Measurements from ENCODE around the gene SERPINB1. TPM values are rescaled to one million over a fixed set of nuclear protein-coding genes. Genes with fewer than 3 reads are reported as not detected.
"Not testable (repeated sequence)": the region's sequence is repeated elsewhere in the genome, so short reads cannot be mapped to it uniquely, and the experiment has no call there.

Gene SERPINB1
- total and polyA plus RNA-seq, 10 donors = 54.9 to 194 (median 98.0) TPM

DNA sequence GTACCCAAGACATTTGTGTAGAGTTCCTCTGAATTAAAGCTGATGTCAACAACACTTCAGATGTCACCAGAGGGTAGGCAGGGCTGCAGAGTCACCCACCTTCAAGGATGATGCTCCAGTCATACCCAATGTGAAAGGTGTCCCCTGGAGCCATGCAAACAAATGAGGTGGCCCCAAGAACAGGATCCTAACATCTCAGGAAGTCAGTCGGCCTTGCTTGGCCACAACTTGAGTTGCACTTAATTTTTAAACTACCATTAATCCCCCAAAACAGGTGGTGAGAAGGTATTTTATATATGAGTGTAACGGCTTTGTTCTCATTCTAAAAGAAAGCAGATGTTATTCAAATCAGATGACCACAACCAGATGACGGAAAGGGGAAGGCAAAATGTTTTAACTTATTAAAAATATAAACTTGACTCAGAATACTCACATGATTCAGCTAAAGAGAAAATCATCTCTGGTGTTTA lies 21.1 kb upstream of the SERPINB1 start:
- WGBS, 5 donors = 30 to 46% (median 33%) methylated on average over 3 of the region's 3 CpGs
- TF ChIP-seq POLR2A (IDR thresholded peaks at IDR 0.05) = no peak
- peak in 1 of 3 donors; percentile 29 for TF ChIP-seq POLR2AphosphoS5 (IDR thresholded peaks at IDR 0.05)
- no peak for DNase-seq
- intact Hi-C loops (cut with DNase I; ENCODE audit: low total_unique reads) = no loop called here
- Histone ChIP-seq H3K4me1 (peaks cover 29 to 90% (median 62%) of the 10 kb centered on the region in 6 donors), H3K27me3 (replicated peaks in 1 of 7) (no peaks in the 10 kb centered on the region), H3K4me3 (no peak overlapping the region), H3K27ac (peak overlapping the region; percentile 60 to 93 (median 75)), H3K9me3 (no peaks in the 10 kb centered on the region), H3K36me3 (no peaks in the 10 kb centered on the region)

DNA sequence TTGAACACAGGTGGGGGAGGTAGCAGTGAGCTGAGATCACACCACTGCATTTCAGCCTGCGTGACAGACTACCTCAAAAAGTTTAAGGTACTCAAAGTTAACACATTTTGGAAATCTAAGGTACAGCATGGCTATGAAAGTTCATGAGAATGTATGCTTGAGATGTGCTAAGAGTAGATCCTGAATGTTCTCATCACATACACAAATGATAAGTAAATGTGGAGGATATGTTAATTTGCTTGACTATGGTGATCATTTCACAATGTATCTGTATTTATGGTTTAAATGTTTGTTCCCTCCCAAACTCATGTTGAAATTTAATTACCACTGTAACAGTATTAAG lies 20.1 kb upstream of the SERPINB1 start:
- no peak overlapping the region for H3K4me3 ChIP-seq

DNA sequence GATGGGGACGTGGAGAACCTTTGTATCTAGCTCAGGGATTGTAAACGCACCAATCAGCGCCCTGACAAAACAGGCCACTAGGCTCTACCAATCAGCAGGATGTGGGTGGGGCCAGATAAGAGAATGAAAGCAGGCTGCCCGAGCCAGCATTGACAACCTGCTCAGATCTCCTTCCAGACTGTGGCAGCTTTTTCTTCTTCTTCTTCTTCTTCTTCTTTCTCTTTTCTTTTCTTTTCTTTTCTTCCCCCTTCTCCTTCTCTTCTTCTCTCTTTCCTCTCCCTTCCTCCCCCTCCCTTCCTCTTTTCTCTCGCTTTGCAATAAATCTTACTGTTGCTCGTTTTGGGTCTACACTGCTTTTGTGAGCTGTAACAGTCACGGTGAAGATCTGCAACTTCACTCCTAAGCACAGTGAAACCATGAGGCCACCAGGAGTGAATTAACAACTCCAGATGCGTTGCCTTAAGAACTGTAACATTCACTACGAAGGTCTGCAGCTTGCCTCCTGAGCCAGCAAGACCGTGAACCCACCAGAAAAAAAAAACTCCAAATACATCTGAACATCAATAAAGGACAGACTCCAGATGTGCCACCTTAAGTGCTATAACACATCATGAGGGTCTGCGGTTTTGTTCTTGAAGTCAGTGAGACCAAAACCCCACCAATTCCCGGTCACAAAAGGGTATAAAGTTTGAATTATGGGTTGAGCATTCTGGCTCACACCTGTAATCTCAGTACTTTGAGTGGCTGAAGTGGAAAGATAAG lies 19.6 kb upstream of the SERPINB1 start:
- 52 to 63% (median 58%) methylated on average over 9 to 12 of the region's 12 CpGs for WGBS, 5 donors
- Histone ChIP-seq H3K9me3 (no peaks in the 10 kb centered on the region), H3K27me3 (replicated peaks in 1 of 7) (no peaks in the 10 kb centered on the region), H3K4me3 (no peak overlapping the region), H3K27ac (peak overlapping the region in 7 of 8 donors; percentile 48 to 93 (median 77)), H3K4me1 (peaks cover 36 to 93% (median 72%) of the 10 kb centered on the region in 6 donors), H3K36me3 (no peaks in the 10 kb centered on the region)
- no peak for DNase-seq
- intact Hi-C loops (cut with DNase I; ENCODE audit: low total_unique reads) = no loop called here
- TF ChIP-seq POLR2A (IDR thresholded peaks at IDR 0.05) = no peak
- peak in 1 of 3 donors; percentile 47 for TF ChIP-seq POLR2AphosphoS5 (IDR thresholded peaks at IDR 0.05)

More for the DNA sequence above, 20.1 kb upstream of the SERPINB1 start:
- WGBS, 5 donors = 50 to 87% (median 73%) methylated on average over 1 of the region's 1 CpG
- Histone ChIP-seq H3K4me1 (peaks cover 38 to 93% (median 71%) of the 10 kb centered on the region in 6 donors), H3K36me3 (no peaks in the 10 kb centered on the region), H3K27me3 (replicated peaks in 1 of 7) (no peaks in the 10 kb centered on the region), H3K9me3 (no peaks in the 10 kb centered on the region), H3K27ac (peak overlapping the region; percentile 48 to 93 (median 75))
- intact Hi-C loops (cut with DNase I; ENCODE audit: low total_unique reads) = no loop called here
- no peak for TF ChIP-seq POLR2AphosphoS5 (IDR thresholded peaks at IDR 0.05)
- TF ChIP-seq, protein P1, sequence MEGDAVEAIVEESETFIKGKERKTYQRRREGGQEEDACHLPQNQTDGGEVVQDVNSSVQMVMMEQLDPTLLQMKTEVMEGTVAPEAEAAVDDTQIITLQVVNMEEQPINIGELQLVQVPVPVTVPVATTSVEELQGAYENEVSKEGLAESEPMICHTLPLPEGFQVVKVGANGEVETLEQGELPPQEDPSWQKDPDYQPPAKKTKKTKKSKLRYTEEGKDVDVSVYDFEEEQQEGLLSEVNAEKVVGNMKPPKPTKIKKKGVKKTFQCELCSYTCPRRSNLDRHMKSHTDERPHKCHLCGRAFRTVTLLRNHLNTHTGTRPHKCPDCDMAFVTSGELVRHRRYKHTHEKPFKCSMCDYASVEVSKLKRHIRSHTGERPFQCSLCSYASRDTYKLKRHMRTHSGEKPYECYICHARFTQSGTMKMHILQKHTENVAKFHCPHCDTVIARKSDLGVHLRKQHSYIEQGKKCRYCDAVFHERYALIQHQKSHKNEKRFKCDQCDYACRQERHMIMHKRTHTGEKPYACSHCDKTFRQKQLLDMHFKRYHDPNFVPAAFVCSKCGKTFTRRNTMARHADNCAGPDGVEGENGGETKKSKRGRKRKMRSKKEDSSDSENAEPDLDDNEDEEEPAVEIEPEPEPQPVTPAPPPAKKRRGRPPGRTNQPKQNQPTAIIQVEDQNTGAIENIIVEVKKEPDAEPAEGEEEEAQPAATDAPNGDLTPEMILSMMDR (IDR thresholded peaks at IDR 0.05 in 8 of 11, conservative IDR thresholded peaks at IDR 0.05 in 3 of 11) = no peak
- no peak for TF ChIP-seq POLR2A (IDR thresholded peaks at IDR 0.05)
- DNase-seq = no peak

DNA sequence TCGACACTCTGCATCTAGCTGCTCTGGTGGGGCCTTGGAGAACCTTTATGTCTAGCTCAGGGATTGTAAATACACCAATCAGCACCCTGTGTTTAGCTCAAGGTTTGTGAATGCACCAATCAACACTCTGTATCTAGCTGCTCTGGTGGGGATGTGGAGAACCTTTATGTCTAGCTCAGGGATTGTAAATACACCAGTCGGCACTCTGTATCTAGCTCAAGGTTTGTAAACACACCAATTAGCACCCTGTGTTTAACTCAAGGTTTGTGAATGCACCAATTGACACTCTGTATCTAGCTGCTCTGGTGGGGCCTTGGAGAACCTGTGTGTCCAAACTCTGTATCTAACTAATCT lies 19.0 kb upstream of the SERPINB1 start:
- DNase-seq; H3K36me3 ChIP-seq; H3K4me3 ChIP-seq; H3K9me3 ChIP-seq; intact Hi-C loops (cut with DNase I; ENCODE audit: low total_unique reads); H3K27me3 ChIP-seq (replicated peaks in 1 of 7): not testable (repeated sequence)
- WGBS, 5 donors = 88 to 100% (median 93%) methylated on average over 1 to 2 of the region's 2 CpGs
- Histone ChIP-seq H3K27ac (peak overlapping the region in 5 of 8 donors; percentile 69 to 93 (median 92)), H3K4me1 (peaks cover 33 to 93% (median 72%) of the 10 kb centered on the region in 6 donors)

DNA sequence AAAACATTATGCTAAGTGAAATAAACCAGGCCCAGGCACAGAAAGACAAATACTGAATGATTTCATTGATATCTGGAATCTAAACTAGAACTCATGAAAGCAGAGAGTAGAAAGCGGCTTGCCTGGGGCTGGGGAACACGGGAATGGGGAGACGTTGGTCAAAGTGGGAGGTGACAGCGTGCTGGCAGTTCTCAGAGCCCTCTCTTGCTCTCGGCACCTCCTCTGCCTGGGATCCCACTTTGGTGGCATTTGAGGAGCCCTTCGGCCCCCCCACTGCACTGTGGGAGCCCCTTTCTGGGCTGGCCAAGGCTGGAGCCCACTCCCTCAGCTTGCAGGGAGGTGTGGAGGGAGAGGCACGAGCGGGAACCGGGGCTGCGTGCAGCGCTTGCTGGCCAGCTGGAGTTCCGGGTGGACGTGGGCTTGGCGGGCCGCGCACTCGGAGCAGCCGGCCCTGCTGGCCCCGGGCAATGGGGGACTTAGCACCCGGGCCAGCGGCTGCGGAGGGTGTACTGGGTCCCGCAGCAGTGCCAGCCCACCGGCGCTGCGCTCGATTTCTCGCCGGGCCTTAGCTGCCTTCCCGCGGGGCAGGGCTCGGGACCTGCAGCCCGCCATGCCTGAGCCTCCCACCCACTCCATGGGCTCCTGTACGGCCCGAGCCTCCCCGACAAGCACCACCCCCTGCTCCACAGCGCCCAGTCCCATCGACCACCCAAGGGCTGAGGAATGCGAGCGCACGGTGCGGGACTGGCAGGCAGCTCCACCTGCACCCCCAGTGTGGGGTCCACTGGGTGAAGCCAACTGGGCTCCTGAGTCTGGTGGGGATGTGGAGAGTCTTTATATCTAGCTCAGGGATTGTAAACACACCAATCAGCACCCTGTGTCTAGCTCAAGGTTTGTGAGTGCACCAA lies 18.4 kb upstream of the SERPINB1 start:
- not testable (repeated sequence) for H3K9me3 ChIP-seq; H3K36me3 ChIP-seq; H3K4me3 ChIP-seq; H3K27me3 ChIP-seq (replicated peaks in 1 of 7); DNase-seq
- Histone ChIP-seq H3K27ac (peak overlapping the region in 7 of 8 donors; percentile 90 to 95 (median 92)), H3K4me1 (peaks cover 36 to 93% (median 75%) of the 10 kb centered on the region in 6 donors)
- WGBS, 5 donors = 96 to 98% (median 97%) methylated on average over 10 to 41 of the region's 42 CpGs
- intact Hi-C loops (cut with DNase I; ENCODE audit: low total_unique reads) = loop anchor here (10.0 kb wide), 1 partner anchor 55 kb away; no protein-coding TSS in a partner anchor
